ENCODE results near the gene CRACR2B.

The CRACR2B gene

DNA sequence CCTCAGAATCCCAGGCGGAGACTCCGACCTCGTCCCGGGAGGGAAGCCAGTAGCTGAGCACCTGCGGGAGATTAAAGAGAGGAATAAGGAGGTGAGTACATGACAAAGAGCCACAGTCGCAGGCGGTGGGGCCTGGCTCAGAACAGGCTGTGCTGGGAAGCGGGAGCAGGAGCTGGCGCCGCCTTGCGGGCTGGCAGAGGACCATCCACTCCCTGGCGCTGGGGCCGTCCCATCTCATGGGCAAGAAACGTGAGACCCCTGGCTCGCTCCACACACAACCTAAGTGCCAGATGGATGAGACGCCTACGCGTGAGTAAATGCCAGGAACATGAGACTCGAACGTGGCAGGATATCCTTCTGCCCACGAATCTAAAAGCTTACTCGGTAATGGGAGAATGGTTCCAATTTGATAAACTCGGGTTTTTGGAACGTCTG lies 44.1 kb upstream of the CRACR2B start:
- TF ChIP-seq POLR2AphosphoS5 (IDR thresholded peaks at IDR 0.05; ENCODE audit: low read depth, low read length) (no peak), SIN3A (IDR thresholded peaks at IDR 0.05; ENCODE audit: borderline replicate concordance, insufficient read depth, low read length) (no peak), FOXP2 (optimal IDR thresholded peaks at IDR 0.05; ENCODE audit: borderline replicate concordance, extremely low read depth, extremely low read length, insufficient read depth) (no peak), TAF1 (IDR thresholded peaks at IDR 0.05; ENCODE audit: borderline replicate concordance, insufficient read depth, low read length) (no peak)
- TF ChIP-seq, protein P1, sequence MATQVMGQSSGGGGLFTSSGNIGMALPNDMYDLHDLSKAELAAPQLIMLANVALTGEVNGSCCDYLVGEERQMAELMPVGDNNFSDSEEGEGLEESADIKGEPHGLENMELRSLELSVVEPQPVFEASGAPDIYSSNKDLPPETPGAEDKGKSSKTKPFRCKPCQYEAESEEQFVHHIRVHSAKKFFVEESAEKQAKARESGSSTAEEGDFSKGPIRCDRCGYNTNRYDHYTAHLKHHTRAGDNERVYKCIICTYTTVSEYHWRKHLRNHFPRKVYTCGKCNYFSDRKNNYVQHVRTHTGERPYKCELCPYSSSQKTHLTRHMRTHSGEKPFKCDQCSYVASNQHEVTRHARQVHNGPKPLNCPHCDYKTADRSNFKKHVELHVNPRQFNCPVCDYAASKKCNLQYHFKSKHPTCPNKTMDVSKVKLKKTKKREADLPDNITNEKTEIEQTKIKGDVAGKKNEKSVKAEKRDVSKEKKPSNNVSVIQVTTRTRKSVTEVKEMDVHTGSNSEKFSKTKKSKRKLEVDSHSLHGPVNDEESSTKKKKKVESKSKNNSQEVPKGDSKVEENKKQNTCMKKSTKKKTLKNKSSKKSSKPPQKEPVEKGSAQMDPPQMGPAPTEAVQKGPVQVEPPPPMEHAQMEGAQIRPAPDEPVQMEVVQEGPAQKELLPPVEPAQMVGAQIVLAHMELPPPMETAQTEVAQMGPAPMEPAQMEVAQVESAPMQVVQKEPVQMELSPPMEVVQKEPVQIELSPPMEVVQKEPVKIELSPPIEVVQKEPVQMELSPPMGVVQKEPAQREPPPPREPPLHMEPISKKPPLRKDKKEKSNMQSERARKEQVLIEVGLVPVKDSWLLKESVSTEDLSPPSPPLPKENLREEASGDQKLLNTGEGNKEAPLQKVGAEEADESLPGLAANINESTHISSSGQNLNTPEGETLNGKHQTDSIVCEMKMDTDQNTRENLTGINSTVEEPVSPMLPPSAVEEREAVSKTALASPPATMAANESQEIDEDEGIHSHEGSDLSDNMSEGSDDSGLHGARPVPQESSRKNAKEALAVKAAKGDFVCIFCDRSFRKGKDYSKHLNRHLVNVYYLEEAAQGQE (IDR thresholded peaks at IDR 0.05; ENCODE audit: insufficient read depth in 1 of 2, low read depth in 2 of 2, low read length in 2 of 2): no peak

DNA sequence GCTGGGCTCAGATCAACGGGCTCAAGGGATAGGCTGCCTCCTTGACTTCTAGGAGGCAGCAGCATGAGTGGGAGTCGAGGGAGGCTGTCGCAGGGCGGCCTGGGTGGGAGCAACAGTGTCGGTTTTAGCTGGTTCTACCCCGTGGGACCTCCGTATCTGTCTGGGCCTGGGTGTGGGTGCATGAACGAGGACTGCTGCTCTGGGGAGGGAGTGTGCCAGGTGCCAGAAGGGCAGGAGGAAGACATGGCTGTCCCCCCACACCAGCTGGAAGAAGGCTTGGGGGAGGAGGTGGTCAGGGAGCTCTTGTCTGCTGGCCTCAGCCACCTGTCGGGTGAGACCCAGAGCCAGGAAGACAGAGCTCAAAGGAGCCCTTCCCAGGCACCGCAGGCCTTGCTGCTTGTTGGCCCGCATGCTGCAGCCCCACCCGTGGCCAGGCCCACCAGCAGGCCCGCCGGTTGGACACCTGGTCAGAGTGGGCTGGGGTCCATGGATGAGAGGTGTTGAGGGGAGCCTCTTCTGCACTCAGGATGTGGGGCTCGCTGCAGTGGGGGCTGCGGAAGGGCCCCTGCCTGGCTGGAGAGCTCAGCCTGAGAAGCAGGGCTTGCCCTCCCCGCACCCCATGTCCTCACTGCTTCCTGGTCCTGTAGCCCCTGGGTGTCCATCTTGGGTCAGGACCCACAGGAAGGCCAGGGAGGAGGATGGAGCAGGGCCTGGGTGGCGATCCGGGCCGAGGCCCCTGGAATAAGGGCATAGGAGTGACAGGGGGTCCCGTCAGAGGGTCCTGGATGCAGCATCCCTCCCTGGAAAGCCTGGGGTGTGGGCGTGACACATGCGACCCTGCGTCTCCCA lies 41.3 kb upstream of the CRACR2B start:
- TF ChIP-seq TAF1 (IDR thresholded peaks at IDR 0.05; ENCODE audit: borderline replicate concordance, insufficient read depth, low read length): no peak
- no peak for TF ChIP-seq POLR2AphosphoS5 (IDR thresholded peaks at IDR 0.05; ENCODE audit: low read depth, low read length)
- TF ChIP-seq, protein P1 (IDR thresholded peaks at IDR 0.05; ENCODE audit: insufficient read depth in 1 of 2, low read depth in 2 of 2, low read length in 2 of 2): no peak
- no peak for TF ChIP-seq SIN3A (IDR thresholded peaks at IDR 0.05; ENCODE audit: borderline replicate concordance, insufficient read depth, low read length)

DNA sequence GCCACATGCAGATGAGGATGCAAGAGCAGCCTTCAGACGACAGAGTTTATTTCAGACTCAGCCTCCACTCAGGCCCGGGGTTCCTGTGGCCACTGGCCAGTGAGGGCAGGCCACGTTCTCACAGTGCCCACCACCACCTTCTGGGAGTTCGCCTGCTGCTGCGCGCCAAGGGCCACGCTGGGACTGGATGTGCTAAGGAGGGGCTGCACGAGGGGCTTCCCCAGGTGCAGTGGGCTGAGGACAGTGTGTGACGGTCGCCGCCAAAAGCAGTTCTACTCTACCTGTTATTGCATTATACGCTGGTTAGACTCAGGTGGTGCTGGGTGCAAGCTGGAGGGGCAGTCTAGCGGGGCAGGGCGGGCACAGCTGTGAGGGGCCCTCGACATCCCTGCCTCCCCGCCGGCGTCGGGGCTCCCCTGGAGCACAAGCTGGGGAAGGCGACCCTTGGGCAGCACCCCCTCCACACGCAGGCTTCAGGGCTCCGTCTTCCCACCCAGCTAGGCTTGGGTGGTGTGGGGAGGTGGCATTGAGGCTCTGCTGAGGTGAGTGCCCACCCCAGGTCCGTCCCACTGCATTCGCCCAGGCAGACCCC lies 40.5 kb upstream of the CRACR2B start:
- no peak for TF ChIP-seq SIN3A (IDR thresholded peaks at IDR 0.05; ENCODE audit: borderline replicate concordance, insufficient read depth, low read length)
- TF ChIP-seq, protein P1 (IDR thresholded peaks at IDR 0.05; ENCODE audit: insufficient read depth in 1 of 2, low read depth in 2 of 2, low read length in 2 of 2): no peak
- TF ChIP-seq TAF1 (IDR thresholded peaks at IDR 0.05; ENCODE audit: borderline replicate concordance, insufficient read depth, low read length): no peak
- TF ChIP-seq FOXP2 (optimal IDR thresholded peaks at IDR 0.05; ENCODE audit: borderline replicate concordance, extremely low read depth, extremely low read length, insufficient read depth): no peak
- TF ChIP-seq POLR2AphosphoS5 (IDR thresholded peaks at IDR 0.05; ENCODE audit: low read depth, low read length): no peak

DNA sequence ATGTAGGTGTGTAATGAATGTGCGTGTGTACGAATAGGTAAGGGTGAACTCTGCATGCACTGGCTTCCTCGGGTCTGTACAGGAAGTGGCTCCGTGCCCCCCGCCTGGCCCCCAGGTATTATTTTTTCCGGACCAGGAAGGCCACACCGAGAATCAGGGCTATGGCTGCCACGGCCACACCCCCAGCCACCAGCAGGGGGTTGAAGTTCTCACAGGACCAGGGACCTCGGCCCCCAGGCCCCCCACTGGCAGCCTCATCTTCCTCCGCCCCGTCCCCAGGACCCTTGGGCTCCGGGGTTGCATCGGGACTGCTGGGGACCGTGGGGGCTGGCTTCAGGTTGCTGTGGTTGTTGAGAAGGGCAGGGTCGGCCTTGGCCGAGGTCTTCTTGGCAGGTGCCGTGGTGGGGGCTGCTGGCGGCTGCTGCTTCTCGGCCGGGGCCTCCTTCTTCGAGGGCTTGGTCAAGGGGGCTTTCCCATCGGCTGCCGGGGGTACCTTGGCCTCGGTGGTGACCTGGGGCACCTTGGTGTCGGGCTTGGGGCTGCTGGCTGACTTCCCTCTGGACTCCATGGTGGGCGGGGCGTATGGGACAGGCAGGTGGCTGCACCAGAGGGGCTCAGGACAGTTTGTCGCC lies 39.6 kb upstream of the CRACR2B start:
- no peak for TF ChIP-seq POLR2AphosphoS5 (IDR thresholded peaks at IDR 0.05; ENCODE audit: low read depth, low read length)
- TF ChIP-seq, protein P1 (IDR thresholded peaks at IDR 0.05; ENCODE audit: insufficient read depth in 1 of 2, low read depth in 2 of 2, low read length in 2 of 2): no peak
- no peak for TF ChIP-seq TAF1 (IDR thresholded peaks at IDR 0.05; ENCODE audit: borderline replicate concordance, insufficient read depth, low read length)
- TF ChIP-seq FOXP2 (optimal IDR thresholded peaks at IDR 0.05; ENCODE audit: borderline replicate concordance, extremely low read depth, extremely low read length, insufficient read depth): no peak
- no peak for TF ChIP-seq SIN3A (IDR thresholded peaks at IDR 0.05; ENCODE audit: borderline replicate concordance, insufficient read depth, low read length)

All from PFSK-1 (cell line).